KMS-11 (cell line): ENCODE results near the gene DPF3.
A peak's percentile ranks its signal among the peaks of the same experiment; 100 is the strongest.

Source experiments
- H2AFZ ChIP-seq: fragments of 200-600 bp; sonication (generic); 2 replicates; pipeline ENCODE4 v1.6.1; 2016; ENCODE audit warnings: antibody characterized with exemption, mixed run types, low read depth
- H3K27ac ChIP-seq: fragments of 200-600 bp; sonication (generic); 2 replicates; pipeline ENCODE4 v1.6.1; 2016; ENCODE audit warnings: mild to moderate bottlenecking, mixed run types
- H3K27me3 ChIP-seq: fragments of 200-600 bp; sonication (generic); 2 replicates; pipeline ENCODE4 v1.6.1; 2017; ENCODE audit warnings: mild to moderate bottlenecking, low read depth, mixed run types, moderate library complexity; ENCODE audit not compliant: insufficient read depth
- H3K36me3 ChIP-seq: fragments of 200-600 bp; sonication (generic); 2 replicates; pipeline ENCODE4 v1.6.1; 2017; ENCODE audit warnings: mild to moderate bottlenecking, mixed run types; ENCODE audit not compliant: insufficient read depth
- H3K4me1 ChIP-seq: fragments of 200-600 bp; sonication (generic); 2 replicates; pipeline ENCODE4 v1.6.1; 2016; ENCODE audit warnings: mild to moderate bottlenecking, low read depth, mixed run types; ENCODE audit not compliant: poor library complexity, severe bottlenecking
- H3K4me2 ChIP-seq: fragments of 200-600 bp; sonication (generic); 2 replicates; pipeline ENCODE4 v1.7.0; 2016; ENCODE audit warnings: mild to moderate bottlenecking, mixed run types
- H3K4me3 ChIP-seq: fragments of 200-600 bp; sonication (generic); IDR thresholded peaks from 2 replicates; pipeline ENCODE4 v1.6.1; 2017; ENCODE audit warnings: low read depth, low read length, mixed read lengths; ENCODE audit not compliant: insufficient read depth
- H3K79me2 ChIP-seq: fragments of 200-600 bp; sonication (generic); 2 replicates; pipeline ENCODE4 v1.6.1; 2016; ENCODE audit warnings: low read depth, mixed run types; ENCODE audit not compliant: insufficient read depth
- H3K9ac ChIP-seq: fragments of 200-600 bp; sonication (generic); 2 replicates; pipeline ENCODE4 v1.6.1; 2016; ENCODE audit warnings: mild to moderate bottlenecking, mixed run types
- H4K20me1 ChIP-seq: fragments of 200-600 bp; sonication (generic); 2 replicates; pipeline ENCODE4 v1.6.1; 2016; ENCODE audit warnings: mild to moderate bottlenecking, mixed run types; ENCODE audit not compliant: insufficient read depth
- TF ChIP-seq, protein P1 (sequence below): fragments of 200-600 bp; sonication (generic); conservative IDR thresholded peaks from 2 replicates; pipeline ENCODE4 v1.6.1; 2017; ENCODE audit warnings: low read depth, mild to moderate bottlenecking, antibody characterized with exemption, low read length, moderate library complexity, mixed read lengths

The DPF3 gene

DNA sequence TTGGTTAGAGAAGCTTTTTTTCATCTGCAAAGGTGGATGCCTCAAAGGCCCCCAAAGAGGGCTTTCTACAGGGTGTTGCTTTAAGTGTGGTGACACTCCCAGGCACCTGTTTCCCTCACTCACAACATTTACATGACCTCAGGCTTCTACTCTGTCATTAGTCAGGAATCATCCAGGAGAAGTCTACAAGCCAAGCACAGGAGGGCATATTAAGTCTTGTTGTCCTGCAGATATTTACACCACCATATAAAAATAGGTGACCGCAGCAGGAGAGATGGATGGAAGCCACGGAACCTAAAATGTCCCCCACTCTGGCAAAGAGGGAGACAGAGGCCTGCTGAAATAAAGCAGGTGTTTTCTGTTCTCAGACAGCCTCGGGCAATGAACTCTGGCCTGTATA, 7.5 kb upstream of the DPF3 start:
- H3K4me3 ChIP-seq = no peak overlapping the region
- H3K36me3 ChIP-seq = no peaks in the 10 kb centered on the region
- no peaks in the 10 kb centered on the region for H4K20me1 ChIP-seq
- TF ChIP-seq, protein P1, sequence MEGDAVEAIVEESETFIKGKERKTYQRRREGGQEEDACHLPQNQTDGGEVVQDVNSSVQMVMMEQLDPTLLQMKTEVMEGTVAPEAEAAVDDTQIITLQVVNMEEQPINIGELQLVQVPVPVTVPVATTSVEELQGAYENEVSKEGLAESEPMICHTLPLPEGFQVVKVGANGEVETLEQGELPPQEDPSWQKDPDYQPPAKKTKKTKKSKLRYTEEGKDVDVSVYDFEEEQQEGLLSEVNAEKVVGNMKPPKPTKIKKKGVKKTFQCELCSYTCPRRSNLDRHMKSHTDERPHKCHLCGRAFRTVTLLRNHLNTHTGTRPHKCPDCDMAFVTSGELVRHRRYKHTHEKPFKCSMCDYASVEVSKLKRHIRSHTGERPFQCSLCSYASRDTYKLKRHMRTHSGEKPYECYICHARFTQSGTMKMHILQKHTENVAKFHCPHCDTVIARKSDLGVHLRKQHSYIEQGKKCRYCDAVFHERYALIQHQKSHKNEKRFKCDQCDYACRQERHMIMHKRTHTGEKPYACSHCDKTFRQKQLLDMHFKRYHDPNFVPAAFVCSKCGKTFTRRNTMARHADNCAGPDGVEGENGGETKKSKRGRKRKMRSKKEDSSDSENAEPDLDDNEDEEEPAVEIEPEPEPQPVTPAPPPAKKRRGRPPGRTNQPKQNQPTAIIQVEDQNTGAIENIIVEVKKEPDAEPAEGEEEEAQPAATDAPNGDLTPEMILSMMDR = no peak
- no peak overlapping the region for H3K27ac ChIP-seq
- no peak overlapping the region for H3K4me2 ChIP-seq
- H3K79me2 ChIP-seq = no peaks in the 10 kb centered on the region
- H3K27me3 ChIP-seq = no peaks in the 10 kb centered on the region
- H2AFZ ChIP-seq = no peak overlapping the region
- H3K4me1 ChIP-seq = peaks cover 9% of the 10 kb centered on the region
- no peak overlapping the region for H3K9ac ChIP-seq

DNA sequence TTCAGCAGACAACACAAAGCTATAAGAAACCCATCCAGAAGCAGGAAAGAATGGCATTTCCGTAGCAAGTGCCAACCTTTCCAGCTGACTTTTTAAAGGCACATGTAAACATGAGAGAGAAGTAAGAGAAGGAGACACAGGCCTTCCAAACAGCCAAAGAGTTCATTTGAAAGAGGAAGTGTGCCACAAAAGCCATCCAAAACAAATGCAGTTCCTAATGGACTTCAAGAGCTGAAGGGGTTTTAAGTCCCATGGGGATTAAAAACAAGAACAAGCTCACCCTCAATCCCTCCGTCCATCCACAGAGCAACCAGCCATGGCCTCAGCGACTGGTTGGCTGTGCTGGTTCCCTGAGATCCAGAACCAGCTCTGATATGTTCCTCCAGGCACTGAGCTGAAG, 4.5 kb upstream of the DPF3 start:
- Histone ChIP-seq H3K36me3 (no peaks in the 10 kb centered on the region), H3K9ac (no peak overlapping the region), H3K4me3 (no peak overlapping the region), H3K27me3 (no peaks in the 10 kb centered on the region), H3K4me1 (no peaks in the 10 kb centered on the region), H3K79me2 (no peaks in the 10 kb centered on the region), H3K27ac (no peak overlapping the region), H3K4me2 (no peak overlapping the region), H4K20me1 (no peaks in the 10 kb centered on the region), H2AFZ (no peak overlapping the region)
- TF ChIP-seq, protein P1 = no peak

DNA sequence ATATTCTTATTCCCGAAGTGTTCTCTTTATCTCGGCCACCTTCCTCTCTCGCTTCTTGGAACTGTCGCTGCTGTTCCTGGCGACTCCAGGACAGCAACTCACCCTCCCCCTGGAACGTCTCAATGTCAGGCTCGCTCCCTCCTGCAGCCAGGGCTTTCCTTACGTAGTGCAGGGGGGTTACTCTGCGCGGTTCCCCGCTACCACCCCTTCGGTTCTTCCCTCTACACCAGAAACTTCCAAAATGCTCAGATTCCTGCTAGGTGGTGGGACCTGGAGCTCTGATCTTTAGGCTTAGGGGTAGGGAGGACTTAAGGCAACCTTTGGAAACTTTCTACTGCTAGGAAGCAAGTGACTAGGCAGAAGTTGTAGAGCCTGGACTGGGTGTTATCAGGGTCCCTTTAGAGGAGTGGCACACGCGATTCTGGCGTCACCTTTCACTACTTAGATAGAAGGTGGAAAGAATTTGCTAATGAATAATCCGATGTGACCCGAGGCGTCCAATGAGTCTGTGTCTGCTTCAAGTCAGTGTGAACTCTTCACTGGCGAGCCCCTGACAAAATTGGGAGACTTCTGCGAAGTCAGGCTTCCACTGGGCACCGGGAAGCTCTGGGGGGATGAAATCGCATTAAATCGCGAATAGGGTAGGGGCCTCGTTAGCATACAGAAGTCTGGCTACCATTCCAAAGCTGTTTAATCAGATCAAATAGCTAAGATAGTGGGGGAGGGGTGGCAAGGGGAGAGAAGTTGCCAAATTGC, 900 bp upstream of the DPF3 start:
- Histone ChIP-seq H3K4me2 (peak overlapping the region; percentile 83), H4K20me1 (no peaks in the 10 kb centered on the region), H3K4me1 (peaks cover 24% of the 10 kb centered on the region), H3K4me3 (no peak overlapping the region), H3K36me3 (no peaks in the 10 kb centered on the region), H3K27me3 (no peaks in the 10 kb centered on the region), H3K9ac (no peak overlapping the region), H2AFZ (peak overlapping the region; percentile 69), H3K27ac (no peak overlapping the region), H3K79me2 (peaks cover 23% of the 10 kb centered on the region; the same call in 1 of the 2 replicates)
- TF ChIP-seq, protein P1 = no peak

DNA sequence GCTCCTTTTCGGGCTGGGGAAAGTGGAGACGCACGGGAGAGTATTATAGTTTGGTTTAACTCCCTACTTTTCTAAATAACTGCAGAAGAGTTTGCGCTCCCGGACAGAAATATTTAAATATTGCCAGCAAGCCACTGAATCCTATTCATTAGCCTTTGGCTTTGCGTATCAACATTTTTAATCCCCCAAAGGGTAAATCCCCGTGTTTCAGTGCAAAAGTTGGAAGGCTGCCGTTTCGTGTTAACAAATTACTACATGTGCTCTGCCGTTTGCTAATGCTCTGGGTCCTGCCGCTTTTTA, 372 bp upstream of the DPF3 start:
- H4K20me1 ChIP-seq = no peaks in the 10 kb centered on the region
- no peak overlapping the region for H3K4me3 ChIP-seq
- H2AFZ ChIP-seq = peak overlapping the region; percentile 69
- peaks cover 23% of the 10 kb centered on the region; the same call in 1 of the 2 replicates for H3K79me2 ChIP-seq
- no peak overlapping the region for H3K27ac ChIP-seq
- H3K27me3 ChIP-seq = no peaks in the 10 kb centered on the region
- TF ChIP-seq, protein P1 = no peak
- H3K36me3 ChIP-seq = no peaks in the 10 kb centered on the region
- H3K4me2 ChIP-seq = peak overlapping the region; percentile 83
- H3K9ac ChIP-seq = no peak overlapping the region
- H3K4me1 ChIP-seq = peaks cover 29% of the 10 kb centered on the region
